IgD-negative memory B cell (primary cell): ENCODE measurements around the gene MEG3. TPM values are rescaled to one million over a fixed set of nuclear protein-coding genes. Genes with fewer than 3 reads are reported as not detected.
A peak's percentile ranks its signal among the peaks of the same experiment; 100 is the strongest.

ENCODE experiments used
- H3K27ac Mint-ChIP-seq, 3 donors: one replicate each; pipeline ENCODE4 v1.8.0; 2020 to 2022; ENCODE audit warnings: mild to moderate bottlenecking in 3 of 3, mixed read lengths in 3 of 3, moderate library complexity in 1 of 3
- H3K27me3 Mint-ChIP-seq: one replicate; pipeline ENCODE4 v1.8.0; 2021; ENCODE audit warnings: mixed read lengths
- H3K36me3 Mint-ChIP-seq: one replicate; pipeline ENCODE4 v1.8.0; 2020; ENCODE audit warnings: mild to moderate bottlenecking, mixed read lengths
- H3K4me1 Mint-ChIP-seq, 3 donors: one replicate each; pipeline ENCODE4 v1.8.0; 2020 to 2022; ENCODE audit warnings: mixed read lengths in 3 of 3, mild to moderate bottlenecking in 1 of 3
- H3K4me3 Mint-ChIP-seq, 4 donors: one replicate each; pipeline ENCODE4 v1.8.0; 2020 to 2022; ENCODE audit warnings: mild to moderate bottlenecking in 4 of 4, mixed read lengths in 4 of 4, moderate library complexity in 3 of 4
- H3K9me3 Mint-ChIP-seq, 3 donors: one replicate each; pipeline ENCODE4 v1.8.0; 2020 to 2021; ENCODE audit warnings: mixed read lengths in 3 of 3, mild to moderate bottlenecking in 1 of 3
- polyA plus RNA-seq: library from polyadenylated mRNA; unstranded; fragments of 300-500 nt; fragmentation: Illumina TruSeq; gene quantifications from one replicate; pipeline ENCODE4 v1.2.3, GENCODE V29; 2021

The MEG3 gene
- polyA plus RNA-seq, 1 donor from 2014 or later = not detected

DNA sequence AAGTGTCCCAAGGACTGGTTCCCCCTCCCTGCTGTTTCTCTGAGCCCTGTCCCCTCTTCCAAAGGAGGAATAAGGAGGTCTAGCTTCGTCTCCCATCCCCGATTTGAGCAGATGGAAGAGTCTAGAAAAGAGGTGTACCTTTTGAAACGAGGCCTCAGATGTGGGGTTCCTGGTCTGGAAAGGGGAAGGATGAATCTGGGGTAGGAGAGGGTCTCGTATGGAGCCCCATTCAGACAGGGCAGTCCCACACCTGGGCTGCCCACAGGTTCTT is 13.3 kb downstream of the MEG3 start:
- Mint-ChIP-seq H3K4me3 (no peak overlapping the region), H3K27ac (no peak overlapping the region), H3K9me3 (no peaks in the 10 kb centered on the region), H3K36me3 (no peaks in the 10 kb centered on the region), H3K4me1 (peaks cover 0 to 2% (median 0%) of the 10 kb centered on the region in 3 donors), H3K27me3 (peaks cover 3% of the 10 kb centered on the region)

DNA sequence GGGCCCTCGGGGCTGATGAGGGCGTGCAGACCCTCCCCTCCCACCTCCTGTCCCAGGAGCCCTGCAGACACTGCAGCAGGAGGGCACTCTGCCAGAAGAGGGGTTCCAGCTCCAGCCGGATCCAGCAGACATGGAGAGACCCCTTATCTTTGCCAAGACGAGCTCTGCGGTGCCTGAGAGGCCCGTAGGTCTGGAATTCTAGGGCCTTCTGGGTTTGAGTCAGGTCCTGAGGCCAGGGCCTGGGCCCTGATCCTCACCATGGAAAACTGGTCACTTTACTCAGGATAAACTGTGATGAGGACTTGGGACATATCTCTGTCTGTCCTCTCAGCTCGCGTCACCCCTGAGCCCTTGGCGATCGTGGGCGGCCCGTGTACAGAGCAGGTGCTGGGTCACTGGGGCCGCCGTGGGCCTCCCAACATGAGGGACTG is 13.8 kb downstream of the MEG3 start:
- H3K27ac Mint-ChIP-seq = no peak overlapping the region
- H3K4me1 Mint-ChIP-seq = peaks cover 0 to 2% (median 0%) of the 10 kb centered on the region in 3 donors
- H3K9me3 Mint-ChIP-seq = no peaks in the 10 kb centered on the region
- peaks cover 3% of the 10 kb centered on the region for H3K27me3 Mint-ChIP-seq
- H3K4me3 Mint-ChIP-seq = no peak overlapping the region
- no peaks in the 10 kb centered on the region for H3K36me3 Mint-ChIP-seq

DNA sequence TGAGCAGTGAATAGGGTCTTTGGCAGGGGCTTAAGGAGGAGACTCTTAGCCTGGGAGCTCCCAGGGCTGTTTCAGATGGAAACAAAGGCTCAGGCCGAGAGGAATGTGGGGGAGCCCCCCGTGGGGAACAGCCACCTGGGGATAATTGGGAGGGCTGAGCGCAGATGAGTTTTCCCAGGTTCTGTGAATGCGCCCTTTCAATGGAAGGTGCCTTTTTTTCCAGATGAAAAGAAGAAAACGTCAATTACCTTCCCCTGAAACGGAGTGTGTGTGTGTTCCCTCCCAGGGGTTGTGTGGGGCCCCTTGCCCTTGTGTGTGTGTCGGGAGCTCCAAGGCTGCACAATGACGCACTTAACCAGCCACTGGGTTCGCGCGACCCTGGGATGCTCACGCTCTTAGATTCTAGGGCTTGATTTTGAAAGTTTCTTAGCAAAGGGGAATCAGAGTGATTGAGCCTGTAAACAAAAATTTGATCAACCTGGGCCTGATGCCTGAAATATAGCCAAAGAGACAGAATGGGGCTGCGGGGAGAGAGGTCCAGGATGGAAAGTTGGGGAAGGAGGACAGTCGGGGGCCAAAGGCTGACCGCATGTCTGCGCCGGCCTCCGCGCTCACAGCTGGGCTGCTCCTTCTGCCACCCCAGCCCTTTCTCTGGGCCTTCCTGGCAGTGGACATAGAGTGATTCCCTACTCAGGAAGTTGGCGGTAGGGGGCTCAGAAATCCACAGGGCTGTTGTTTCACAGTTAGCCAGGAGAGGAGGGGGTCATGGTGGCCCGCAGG is 14.6 kb downstream of the MEG3 start:
- H3K4me1 Mint-ChIP-seq = peaks cover 0 to 2% (median 0%) of the 10 kb centered on the region in 3 donors
- no peaks in the 10 kb centered on the region for H3K36me3 Mint-ChIP-seq
- no peak overlapping the region for H3K27ac Mint-ChIP-seq
- no peaks in the 10 kb centered on the region for H3K9me3 Mint-ChIP-seq
- peaks cover 3% of the 10 kb centered on the region for H3K27me3 Mint-ChIP-seq
- no peak overlapping the region for H3K4me3 Mint-ChIP-seq

DNA sequence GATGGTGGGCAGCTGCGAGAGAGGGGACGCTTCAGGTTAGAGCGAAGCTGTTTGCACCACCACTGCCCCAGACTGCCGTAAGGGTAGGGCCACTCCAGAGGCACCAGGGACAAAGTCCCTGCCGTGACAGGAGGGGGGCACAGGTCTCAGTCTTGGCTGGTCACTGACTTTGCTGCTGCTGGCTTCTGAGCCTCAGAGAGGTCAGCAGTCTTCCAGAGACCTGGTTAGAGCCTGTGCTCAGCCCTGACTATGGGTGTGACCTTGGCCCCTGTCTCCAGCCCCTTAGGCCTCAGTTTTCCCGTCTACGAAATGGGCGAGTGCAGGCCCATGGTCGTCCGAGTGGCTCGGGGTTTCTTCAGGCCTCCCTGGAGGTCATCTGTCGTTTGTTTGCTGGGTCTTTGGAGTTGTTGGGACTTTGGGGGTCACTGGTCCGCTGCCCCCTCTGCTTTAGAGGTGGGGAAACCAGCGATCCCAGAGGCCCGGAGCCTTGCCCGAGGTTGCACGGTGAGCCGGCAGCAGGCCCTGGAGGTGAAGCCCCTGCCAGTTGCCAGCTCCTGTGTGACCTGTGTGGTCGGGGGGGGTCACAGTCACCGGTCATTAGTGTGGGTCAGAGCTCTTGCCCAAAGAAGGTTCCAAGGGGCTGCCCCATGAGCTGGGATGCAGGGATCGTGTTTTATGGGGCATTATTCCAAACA is 15.3 kb downstream of the MEG3 start:
- Mint-ChIP-seq H3K4me3 (no peak overlapping the region), H3K36me3 (no peaks in the 10 kb centered on the region), H3K4me1 (peaks cover 0 to 2% (median 0%) of the 10 kb centered on the region in 3 donors), H3K27ac (no peak overlapping the region), H3K9me3 (no peaks in the 10 kb centered on the region), H3K27me3 (peaks cover 1% of the 10 kb centered on the region)

DNA sequence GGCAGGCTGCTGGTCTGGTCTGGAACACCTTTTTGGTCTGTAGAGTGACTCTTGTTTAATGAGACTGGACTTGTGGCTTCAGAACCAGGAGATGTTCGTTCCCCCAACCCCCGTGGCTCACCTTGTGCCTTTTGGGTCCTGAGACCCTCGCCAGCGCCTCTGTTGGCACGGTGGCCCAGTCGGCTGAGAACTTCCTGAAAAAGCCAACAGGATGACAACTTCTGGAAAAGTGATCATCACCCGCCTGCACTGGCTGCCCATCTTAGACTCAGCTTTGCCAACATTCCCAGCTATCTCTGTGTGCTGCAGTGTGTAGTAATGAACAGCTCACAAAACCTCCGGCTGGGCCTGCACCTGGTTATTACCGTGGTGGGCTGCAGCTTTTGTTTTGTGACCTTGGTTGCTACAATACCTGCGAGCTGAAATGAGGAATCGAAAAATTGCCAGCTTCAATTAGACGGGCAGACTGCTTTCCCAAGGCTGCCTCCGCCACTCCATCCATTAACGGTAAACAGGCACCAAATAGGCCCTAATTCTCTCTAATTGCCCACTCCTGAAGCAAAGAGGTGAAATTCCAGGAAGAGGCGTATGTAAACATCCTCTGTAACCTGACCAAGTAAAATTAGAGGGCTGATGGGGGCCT is 16.0 kb downstream of the MEG3 start:
- no peaks in the 10 kb centered on the region for H3K36me3 Mint-ChIP-seq
- no peaks in the 10 kb centered on the region for H3K4me1 Mint-ChIP-seq
- H3K27ac Mint-ChIP-seq = no peak overlapping the region
- H3K9me3 Mint-ChIP-seq = no peaks in the 10 kb centered on the region
- no peak overlapping the region for H3K4me3 Mint-ChIP-seq
- peaks cover 1% of the 10 kb centered on the region for H3K27me3 Mint-ChIP-seq

DNA sequence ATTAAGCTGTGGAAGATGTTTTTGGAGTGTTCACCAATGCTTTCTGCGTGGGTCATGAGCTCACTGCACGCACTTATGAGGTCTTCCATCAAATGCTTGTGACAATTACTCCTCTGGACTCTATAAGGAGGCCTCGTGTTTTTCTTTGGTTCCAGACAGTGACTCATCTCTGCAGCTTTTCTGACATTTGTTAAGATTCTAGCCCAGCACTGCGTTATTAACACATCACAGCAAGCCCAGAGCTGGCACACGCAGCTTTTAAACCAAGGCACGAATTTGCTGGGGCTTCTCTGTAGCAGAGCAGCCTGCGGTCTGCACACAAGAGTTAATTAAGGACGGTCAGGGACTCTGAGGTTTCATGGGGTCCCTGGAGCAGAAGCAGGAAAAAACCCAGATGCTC is 16.9 kb downstream of the MEG3 start:
- Mint-ChIP-seq H3K4me1 (no peaks in the 10 kb centered on the region), H3K27ac (no peak overlapping the region)

DNA sequence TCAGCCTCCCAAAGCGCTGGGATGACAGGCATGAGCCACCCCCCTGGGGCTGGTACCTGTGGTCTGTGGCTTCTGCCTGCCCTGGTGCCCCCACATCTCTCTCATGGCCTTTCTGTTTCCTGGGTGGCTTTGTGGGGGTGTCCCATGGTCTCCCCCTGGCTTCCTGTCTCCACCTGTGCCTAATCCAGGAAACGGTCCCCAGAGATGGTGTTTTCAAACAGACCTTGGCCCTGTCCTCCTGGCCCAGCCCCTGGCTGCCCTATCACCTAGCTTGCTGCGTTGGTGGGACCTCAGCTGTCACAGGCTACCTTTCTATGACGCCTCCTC is 18.1 kb downstream of the MEG3 start:
- H3K27ac Mint-ChIP-seq = no peak overlapping the region
- H3K4me3 Mint-ChIP-seq = no peak overlapping the region
- H3K27me3 Mint-ChIP-seq = peaks cover 1% of the 10 kb centered on the region
- no peaks in the 10 kb centered on the region for H3K9me3 Mint-ChIP-seq
- H3K36me3 Mint-ChIP-seq = no peaks in the 10 kb centered on the region
- H3K4me1 Mint-ChIP-seq = no peaks in the 10 kb centered on the region

More for the DNA sequence above, 16.9 kb downstream of the MEG3 start:
- H3K4me3 Mint-ChIP-seq = no peak overlapping the region
- H3K27me3 Mint-ChIP-seq = peaks cover 1% of the 10 kb centered on the region
- no peaks in the 10 kb centered on the region for H3K9me3 Mint-ChIP-seq
- H3K36me3 Mint-ChIP-seq = no peaks in the 10 kb centered on the region

DNA sequence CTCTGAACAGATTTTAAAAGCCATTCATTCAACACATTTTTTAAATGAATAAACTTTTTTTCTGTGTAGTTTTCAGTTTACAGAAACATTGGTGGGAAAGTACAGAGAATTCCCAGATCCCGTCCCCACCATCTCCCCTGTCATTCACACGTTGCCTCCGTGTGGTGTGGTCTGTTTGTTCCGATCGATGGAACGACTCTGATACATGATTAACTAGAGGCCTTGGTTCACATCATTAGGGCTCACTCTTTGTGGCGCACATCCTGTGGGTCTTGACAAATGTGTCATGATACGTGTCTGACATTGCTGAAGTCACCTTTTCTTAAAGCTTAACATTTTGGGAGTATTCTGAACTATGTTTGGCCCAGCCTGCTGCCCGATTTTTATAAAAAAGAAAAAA is 18.5 kb downstream of the MEG3 start:
- Mint-ChIP-seq H3K4me1 (no peaks in the 10 kb centered on the region), H3K36me3 (no peaks in the 10 kb centered on the region), H3K9me3 (no peaks in the 10 kb centered on the region), H3K27me3 (peaks cover 1% of the 10 kb centered on the region), H3K4me3 (no peak overlapping the region), H3K27ac (no peak overlapping the region)

DNA sequence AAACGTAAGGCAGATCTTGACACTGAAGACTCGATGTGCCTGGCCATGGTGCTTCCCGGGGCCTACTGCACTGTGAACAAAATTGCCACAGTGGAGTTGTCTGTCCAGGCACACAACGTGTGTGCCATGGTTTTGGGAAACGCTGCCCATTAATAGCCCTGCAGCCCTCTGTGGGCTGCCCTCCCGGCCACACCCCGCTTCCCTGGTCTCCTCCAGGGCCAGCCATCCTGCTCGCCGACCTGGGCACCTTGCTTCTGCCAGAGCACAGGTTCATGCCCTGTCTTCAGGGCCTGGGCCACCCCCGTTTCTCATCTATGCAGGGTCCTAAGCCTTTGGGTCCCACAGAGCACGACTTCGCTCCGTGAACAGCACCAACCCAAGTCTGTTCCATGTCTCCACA is 18.9 kb downstream of the MEG3 start:
- Mint-ChIP-seq H3K36me3 (no peaks in the 10 kb centered on the region), H3K27me3 (peaks cover 1% of the 10 kb centered on the region), H3K27ac (no peak overlapping the region), H3K4me3 (no peak overlapping the region), H3K9me3 (no peaks in the 10 kb centered on the region), H3K4me1 (no peaks in the 10 kb centered on the region)

DNA sequence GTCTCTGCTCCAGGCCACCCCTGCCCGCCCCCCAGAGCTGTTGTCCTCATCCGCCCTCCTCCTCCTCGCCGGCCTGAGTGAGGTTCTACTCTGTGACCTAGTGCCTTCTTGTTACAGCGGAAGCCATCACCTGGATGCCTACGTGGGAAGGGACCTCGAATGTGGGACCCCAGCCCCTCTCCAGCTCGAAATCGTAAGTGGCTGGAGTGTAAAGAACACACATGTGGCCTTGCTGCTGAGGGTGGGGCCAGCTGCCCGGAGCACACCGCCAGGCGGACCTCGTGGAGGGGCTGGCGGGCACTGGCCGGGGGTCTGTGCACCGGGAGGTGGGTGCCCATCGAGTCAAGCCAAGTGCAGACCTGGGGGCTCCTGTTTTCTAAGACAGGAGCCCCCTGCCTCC is 19.4 kb downstream of the MEG3 start:
- H3K4me3 Mint-ChIP-seq = no peak overlapping the region
- H3K4me1 Mint-ChIP-seq = no peaks in the 10 kb centered on the region
- peaks cover 1% of the 10 kb centered on the region for H3K27me3 Mint-ChIP-seq
- no peaks in the 10 kb centered on the region for H3K9me3 Mint-ChIP-seq
- no peak overlapping the region for H3K27ac Mint-ChIP-seq
- no peaks in the 10 kb centered on the region for H3K36me3 Mint-ChIP-seq

DNA sequence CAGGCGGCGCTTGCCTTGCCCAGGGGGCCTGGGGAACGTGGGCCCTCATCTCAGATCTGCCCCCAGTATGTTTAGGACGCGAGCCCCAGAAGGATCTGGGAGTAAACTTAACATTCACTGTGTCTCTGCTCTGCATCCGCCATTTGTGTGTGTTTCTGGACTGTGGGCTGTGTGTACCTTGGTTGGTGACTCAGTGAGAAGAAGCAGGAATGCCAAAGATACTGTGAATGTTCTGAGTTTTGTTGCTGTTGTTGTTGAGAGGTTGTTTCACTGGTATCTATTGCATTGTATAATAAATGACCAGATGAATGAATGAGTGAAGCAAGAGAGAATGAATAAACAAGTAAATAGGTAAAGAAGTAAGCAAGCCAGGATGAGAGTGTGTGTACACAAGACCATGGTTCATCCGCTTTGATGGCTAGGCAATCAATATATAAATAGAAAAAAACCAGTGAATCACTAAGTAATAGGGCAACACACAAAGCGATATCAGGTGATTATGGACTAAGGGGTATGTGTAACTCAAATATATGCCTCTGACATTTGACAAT is 20.5 kb downstream of the MEG3 start:
- H3K27ac Mint-ChIP-seq = no peak overlapping the region
- H3K27me3 Mint-ChIP-seq = peaks cover 1% of the 10 kb centered on the region
- H3K4me3 Mint-ChIP-seq = no peak overlapping the region
- H3K4me1 Mint-ChIP-seq = no peaks in the 10 kb centered on the region
- no peaks in the 10 kb centered on the region for H3K36me3 Mint-ChIP-seq
- H3K9me3 Mint-ChIP-seq = no peaks in the 10 kb centered on the region

DNA sequence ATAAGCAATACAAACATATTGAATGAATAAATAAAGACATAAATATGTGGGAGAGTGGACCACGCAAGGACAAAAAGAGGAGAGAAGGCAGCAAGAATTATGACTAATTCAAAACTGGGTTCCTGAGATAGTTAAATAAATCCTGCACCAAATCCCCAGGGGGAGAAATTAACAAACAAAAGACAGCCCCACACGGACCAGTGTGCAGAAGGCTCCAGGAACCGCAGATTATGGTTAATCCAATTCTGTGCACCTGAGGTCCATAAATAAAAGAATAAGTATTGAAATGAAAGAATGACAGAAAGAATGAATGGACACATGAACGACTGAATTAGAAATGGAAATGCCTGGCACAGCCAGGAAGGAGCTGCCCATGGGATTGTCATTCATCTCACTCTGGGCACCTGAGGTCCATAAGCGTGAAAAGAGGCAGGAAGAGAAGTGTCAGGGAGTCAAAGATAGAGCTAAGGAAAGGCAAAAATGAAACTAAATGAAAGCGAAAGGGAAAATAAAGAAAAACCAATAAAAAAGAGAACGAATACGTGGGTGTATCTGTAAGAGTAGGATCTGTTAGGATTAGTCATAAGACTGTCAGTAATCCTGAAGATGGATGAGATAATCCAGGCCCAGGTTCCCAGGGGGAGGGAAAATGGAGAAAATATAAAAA is 23.3 kb downstream of the MEG3 start:
- no peak overlapping the region for H3K4me3 Mint-ChIP-seq

DNA sequence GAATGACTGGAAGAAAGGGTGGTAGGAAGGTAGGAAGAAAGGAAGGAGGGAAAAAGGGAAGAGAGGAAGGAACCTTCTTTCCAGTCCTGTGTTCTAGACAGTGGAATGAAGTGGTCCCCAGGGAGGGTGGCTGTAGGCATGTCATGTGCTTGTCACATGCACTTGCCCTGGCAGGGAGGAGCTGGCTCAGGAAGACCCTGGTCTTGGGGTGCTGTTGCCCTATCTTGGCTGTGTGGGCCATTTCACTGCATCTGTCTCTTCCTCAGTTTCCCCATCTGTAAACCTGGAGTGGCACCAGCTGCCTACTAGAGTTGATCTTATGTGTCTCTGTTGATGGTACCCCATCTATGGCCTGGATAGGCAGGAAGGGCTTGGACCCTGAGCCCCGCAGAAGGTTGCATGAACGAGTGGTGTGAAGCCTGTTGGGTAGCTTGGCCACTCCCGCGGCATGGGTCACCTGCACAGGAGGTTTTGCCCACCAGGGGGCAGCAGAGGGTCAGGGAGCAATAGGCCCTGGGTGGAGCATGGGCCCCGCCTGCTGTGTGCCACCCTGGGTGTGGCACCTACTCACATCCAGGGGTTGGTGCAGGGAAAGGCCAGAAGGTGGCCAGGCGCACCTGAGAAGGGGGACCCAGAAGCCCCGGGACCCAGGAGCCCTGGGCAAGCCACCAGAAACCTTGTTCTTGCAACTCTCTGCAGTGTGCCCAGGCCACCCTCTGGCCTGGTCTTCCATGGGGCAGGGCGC is 25.1 kb downstream of the MEG3 start:
- Mint-ChIP-seq H3K36me3 (no peaks in the 10 kb centered on the region), H3K9me3 (no peaks in the 10 kb centered on the region), H3K4me3 (no peak overlapping the region), H3K27me3 (no peaks in the 10 kb centered on the region), H3K4me1 (no peaks in the 10 kb centered on the region), H3K27ac (no peak overlapping the region)

More for the DNA sequence above, 23.3 kb downstream of the MEG3 start:
- Mint-ChIP-seq H3K36me3 (no peaks in the 10 kb centered on the region), H3K9me3 (no peaks in the 10 kb centered on the region), H3K27ac (no peak overlapping the region), H3K27me3 (no peaks in the 10 kb centered on the region), H3K4me1 (no peaks in the 10 kb centered on the region)

DNA sequence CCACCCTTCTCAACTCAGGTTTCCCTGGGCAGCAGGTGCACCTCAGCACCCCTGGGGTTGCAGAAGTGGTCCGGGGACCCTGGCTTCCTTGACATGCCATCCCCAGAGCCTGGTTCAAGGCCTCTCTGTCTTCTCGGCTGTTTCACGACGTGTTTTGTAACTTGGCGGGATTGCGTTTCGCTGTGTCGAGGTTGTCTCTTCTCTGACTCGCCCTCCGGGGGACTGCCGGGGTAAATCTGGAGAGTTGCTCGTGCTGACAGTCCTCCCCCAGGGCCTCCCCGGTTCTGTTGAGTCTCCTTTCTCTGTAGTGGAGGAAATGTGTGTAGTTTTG is 25.6 kb downstream of the MEG3 start:
- H3K4me1 Mint-ChIP-seq = no peaks in the 10 kb centered on the region
- H3K4me3 Mint-ChIP-seq = no peak overlapping the region
- peaks cover 2% of the 10 kb centered on the region for H3K27me3 Mint-ChIP-seq
- H3K36me3 Mint-ChIP-seq = no peaks in the 10 kb centered on the region
- H3K9me3 Mint-ChIP-seq = no peaks in the 10 kb centered on the region
- H3K27ac Mint-ChIP-seq = peak overlapping the region in 1 of 3 donors; percentile 26
